Measurements from ENCODE around the gene GLS.

Gene GLS

DNA sequence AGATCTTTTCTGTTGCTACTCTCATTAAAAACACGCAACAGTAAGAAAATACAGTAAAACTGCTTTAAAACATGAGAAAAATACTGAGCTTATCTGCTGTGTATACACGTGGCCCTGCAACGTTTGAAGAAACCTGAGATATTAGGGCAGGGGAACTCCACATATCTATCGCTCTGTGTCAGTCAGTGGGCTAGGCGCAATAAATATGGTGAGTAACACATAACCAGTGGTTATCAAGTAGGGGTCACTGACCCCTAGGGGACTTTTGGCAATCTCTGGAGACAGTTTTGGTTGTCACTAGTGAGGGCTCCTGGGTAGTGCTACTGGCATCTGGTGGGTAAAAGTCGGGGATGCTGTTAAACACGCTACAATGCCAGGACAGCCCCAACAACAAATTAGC, 118.4 kb downstream of the GLS start:
- no peak for DNase-seq

DNA sequence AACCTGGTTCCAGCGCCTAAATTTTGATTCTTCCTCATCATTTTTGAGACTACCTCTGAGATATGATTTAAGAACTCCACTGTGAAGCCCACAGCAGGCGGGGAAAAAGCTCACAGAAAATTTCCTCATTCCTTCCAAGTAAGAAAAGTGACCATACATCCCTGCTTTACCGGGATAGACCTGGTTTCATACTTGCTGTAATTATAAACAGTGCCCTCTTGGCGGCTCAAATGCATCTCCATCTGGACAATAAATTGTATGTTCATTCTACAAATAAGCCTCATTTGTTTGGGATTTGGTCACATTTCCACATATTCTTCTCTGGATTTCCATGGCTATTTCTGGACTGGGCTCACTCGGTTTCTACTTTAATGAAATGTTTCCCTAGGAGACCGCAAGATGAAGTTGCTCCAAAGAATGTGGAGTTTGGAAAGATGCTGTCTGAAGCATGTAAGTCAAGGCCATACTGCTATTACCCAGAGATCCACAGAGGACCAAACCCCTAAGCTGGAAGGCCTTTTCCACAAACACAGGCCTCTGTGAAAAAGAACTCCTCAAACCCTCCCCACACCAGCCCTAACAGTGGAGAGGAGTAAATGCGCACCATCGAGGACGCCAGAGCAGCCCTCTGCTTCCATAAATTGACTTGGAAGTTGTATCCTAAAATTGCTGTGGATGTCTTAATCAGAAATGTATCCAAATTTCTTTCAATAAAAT, 119.5 kb downstream of the GLS start:
- DNase-seq = no peak

DNA sequence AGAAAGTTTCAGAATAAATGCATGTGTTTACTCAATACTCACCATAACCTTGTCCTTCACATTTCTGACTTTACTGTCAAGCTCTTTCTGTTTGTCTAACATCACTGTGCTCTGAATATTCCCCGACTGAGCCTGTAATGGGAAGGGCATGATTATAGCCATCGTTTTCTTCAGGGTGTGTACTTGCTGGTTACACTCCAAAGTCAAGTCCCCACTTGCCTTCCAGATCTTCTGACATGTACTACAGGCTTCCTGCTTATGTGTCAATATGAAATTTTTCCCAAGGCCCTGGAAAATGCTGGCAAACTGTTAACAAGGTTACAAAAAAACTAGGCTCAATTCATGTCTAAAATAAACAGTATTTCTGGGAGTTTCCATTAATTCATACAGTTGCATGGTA, 120.4 kb downstream of the GLS start:
- DNase-seq = no peak

DNA sequence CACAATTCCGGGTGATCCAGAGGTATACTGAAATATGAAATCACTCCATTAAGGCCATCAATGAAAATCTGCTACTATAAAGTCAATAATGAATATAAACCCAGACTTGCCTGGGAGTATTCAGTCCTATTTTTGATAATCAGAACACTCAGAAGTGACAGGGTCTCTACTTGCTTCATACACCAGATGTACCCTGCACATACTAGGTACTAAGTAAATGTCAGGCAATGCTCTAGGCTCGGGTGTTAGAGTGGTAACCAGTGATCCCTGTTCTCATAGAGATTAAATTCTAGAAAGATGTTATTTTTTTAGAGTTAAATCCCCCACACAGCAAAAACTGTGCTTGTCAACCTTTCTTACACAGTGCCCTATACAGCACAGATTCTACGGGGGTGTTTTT, 121.0 kb downstream of the GLS start:
- no peak for DNase-seq

DNA sequence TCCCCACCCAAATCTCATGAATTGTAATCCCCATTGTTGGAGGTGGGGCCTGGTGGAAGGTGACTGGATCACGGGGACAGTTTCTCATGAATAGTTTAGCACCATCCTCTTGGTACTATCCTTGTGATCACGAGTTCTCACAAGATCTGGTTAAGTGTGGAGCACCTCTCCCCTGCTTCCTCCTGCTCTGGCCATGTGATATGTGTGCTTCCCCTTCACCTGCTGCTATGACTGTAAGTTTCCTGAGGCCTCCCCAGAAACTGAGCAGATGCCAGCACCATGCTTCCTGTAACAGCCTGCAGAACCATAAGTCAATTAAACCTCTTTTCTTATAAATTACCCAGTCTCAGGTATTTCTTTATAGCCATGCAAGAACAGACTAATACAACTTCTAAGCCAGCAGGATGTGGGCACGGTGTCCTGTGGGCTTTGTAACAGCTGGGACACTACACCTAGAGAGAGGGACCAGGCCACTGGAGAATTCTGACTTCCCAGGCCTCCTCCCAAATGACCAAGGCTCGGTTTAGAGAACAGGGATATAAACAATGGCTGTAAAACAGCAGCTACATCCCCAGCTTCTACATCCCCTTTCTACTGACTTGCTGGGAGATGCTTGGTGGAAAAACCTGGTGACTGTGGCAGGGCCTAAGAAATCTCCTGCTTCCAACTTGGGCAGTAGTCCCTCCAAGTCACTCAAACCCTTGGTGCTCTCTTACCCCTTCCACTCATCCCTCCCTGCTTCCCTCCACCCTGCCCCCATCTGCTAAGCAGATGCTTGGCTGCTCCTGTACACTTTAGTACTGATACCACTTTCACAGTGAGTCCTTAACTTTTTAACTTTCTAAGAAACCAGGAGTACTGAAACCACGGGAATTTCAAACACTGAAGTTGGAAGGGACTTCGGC, 123.0 kb downstream of the GLS start:
- no peak for DNase-seq

DNA sequence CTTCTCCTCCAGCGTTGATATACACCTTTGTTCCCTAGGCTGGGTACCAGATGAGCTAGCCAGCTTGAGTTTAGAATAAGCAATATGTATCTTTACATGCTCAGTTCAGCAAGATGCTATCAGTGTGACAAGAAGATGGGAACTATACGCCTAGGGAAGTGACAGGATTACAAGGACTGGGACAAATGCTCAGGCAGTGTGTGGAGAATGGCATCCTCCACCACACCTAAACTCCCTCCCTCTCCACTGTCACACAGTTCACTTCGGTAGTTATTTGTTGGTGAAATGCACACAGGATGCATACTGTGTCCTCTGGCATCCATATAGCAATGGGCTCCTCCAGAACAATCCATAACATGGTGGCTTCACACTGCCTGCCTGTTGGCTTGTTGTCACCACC, 125.7 kb downstream of the GLS start:
- DNase-seq = no peak

DNA sequence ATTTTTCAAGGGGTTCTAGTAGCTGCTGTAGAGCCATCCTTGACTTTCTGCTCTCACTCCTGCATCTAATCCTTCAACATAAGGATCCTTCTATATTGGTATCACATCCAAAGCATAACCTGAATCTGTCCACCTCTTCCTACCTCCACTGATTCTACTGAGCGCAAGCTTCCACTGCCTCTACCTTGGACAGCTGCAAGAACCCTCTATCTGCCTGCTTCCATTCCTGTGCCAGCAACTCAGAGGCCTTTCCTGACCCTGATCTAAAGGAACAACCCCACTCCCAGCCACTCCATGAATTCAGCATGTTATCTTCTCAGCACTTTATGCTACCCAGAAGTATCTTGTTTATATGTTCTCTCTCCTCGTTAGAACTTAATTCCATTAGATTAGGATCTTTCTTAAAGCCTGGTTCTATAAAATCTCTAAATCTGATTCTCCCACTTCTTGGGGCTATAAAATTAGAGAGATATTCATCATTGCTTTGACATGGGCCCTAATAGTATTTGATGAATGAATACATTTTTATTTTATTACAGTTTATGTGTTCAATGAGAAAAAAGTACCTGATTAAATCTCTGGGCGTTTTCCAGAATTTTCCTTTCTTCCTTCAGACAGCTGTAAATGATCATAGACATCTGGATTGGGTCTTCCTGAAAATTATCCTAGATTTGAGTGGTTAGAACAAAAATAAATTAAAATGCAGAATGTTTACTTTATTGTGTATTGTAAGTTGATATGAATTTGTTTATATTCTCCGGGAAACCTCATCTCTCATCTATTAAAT, 126.6 kb downstream of the GLS start:
- no peak for DNase-seq

DNA sequence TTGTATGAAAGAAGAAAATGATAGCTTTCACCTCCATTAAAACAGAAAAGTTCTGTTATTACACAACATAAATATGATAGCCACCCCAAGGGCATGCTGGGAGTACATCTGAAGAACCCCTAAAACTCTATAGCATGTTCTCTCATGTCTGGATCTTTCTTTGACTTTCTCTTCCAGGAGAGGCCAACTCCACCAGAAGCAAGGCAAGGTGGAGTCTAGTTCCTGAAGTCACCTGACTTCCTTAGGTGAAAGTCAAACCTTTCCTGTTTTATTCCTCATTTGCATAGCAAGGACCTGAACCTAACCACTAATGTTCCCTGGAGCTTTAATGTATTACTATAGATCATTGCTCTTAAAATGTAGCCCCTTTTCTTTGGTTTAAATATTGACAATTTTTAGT, 127.7 kb downstream of the GLS start:
- no peak for DNase-seq

DNA sequence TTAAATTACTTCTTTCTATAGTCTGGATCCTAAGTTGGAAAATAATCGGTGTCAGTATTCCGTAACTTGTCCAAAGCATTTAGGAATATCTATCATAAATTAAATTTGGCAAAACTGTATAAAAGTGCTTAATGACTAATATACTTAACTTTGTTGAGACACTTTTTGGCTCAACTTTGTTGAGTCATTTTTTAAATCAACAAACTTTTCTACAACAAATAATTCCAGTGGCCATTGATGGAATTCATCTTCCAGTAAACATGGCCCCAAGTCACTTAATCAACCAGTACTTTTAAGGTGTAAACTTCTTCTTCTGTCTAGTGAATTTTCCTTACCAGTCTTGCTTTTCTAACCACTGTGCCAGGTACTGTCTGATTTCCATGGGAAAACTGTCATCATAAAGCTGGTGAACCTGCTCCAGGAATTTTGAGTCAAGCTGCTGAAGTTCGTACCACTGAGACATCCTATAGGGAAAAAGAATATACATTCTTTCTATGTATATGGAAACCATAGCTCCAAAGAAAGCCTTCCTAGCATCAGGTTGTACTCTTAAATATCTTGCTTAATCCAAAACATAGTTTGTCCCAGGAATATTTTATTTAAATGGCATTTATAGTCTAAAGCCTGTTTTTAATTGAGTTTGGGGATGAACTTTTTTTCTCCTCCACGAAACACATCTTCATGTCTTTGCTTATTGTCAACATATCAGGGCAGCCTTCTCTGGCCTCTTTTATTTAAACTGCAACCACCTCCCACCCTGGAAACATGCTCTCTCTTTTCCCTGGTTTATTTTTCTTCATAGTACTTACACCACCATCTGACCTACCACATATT, 129.1 kb downstream of the GLS start:
- DNase-seq = no peak

DNA sequence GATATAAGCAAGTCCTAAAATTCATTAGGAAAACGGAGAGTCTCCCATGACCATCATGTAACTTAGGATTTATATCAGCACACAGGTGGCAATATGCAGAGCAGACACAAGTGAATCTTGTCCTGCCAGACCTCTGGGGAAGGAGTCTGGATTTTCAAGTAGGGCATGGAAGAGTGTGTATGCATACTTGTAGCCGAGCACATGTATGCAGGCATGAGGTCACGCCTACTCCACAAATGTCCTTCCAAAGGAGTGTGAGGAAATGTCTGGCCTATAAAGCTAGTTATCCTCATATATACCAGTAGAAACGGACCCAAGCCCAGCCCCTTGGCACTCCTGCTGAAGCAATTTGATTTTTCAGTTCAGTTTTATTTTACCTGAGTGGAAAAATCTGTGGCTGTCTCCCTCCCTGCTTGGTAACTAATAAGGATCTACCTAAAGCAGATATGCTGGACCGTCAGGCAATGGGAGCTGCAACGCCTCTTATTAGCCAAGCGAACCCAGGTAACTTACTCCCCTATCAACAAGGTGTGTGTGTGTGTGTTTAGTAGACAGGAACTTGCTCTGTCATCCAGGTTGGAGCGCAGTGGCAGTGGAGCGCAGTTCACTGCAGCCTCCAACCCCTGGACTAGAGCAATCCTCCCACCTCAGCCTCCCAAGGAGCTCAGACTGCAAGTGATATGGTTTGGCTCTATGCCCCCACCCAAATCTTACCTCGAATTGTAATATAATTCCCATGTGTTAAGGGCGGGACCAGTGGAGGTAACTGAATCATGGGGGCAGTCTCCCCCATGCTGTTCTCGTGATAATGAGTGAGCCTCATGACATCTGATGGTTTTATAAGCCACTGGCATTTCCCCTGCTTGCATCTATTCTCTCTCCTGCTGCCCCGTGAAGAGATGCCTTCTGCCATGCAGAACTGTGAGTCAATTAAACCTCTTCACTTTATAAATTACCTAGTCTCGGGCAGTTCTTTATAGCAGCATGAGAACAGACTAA, 130.6 kb downstream of the GLS start:
- DNase-seq = no peak

DNA sequence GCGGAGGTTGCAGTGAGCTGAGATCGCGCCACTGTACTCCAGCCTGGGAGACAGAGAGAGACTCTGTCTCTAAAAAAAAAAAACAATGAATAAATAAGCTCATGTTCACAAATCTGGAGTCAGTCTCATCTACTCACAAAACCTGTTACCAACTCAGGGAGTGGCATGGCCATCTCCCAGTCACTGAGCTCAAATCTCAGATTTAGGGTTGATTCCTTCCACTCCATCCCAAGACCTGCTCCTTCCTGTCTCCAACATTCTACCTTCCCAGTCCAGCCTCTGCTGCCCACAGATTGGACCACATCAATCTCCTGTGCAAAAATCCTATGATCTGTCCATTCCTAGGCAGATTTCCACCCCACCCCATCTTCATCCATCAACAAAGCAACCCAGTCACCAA, 131.7 kb downstream of the GLS start:
- no peak for DNase-seq

DNA sequence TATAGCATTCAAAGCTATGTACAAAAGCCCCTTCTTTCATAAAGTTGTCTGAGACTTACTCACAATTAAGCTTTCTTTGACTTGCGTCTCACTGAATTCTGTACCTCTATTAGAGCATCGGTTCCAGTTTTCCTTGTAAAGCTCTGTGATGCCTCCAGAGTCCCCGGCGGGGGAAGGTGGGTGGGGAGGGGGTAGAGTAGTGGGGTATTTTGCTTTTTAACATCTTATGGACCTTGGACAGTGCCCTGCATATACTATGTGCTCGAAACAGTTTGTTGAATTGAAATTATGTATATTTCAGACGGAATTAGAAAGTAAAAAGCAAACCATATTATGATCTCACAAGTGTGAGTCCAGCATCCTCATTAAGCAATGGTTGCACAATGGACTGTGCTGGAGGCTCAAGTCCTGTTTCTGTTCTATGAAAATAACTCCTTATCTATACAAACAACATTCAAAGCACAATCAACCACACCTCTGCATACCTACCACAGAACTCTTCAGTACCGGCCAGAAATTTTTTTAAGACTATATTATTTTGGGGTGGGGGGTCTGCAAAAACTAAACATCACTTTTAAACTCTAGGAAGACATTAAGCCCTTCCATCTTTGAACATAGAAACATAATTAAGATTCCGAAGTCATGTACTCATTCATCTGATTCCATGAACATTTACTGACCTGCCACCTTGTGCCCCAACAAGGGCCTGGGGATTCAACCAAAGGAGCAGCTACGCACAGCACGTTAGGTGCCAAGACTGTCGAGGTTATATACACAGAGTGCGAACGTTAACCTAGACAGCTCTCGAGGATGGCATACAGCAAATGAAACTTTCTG, 132.4 kb downstream of the GLS start:
- peak in 1 of 2 experiments; percentile 32 for DNase-seq

DNA sequence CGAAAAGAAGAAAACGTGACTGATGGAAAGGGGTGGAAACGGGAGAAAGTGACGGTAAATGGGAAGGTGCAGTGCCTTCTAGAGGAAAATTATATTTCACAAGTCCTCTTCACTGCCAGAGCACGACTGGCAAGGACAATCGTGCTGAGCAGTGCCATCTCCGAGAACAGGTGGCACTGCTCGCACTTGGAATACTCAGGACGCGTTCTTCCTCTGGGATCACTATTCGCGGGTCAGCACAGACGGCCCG, 133.0 kb downstream of the GLS start:
- peak in 1 of 2 experiments; percentile 46 for DNase-seq

DNA sequence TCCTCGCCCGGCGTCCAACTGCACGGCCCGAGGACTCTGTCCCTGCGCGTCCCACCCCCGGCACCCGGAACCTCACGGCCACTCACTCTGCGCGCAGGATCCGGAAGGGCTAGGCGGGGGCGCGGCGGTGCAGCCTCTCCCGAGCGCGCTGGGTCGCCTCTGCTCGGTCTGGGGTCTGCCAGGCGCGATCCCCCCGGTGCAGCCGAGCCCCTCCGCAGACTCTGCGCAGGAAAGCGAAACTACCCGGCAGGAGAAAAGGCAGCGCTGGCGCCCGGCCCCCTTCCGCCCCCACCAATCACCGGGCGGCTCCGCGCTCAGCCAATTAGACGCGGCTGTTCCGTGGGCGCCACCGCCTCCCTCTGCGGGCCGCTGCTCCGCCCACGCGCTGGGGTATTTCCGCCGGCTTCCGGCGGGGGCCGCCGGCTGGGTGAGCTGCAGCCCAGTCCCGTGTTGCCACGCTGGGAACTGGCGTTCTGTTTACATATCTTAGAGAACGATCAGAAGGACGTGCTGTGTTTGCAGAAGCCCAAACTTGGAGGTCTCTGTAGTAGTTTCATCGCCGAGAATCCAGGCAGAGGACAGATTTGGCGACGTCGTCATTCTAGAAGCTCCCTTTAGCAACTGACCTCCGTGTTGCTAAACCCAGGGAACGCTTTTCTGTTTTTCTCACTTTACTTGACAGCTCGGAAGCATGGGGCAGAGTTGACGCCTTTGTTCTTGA, 133.5 kb downstream of the GLS start, which contains the start of gene STAT1:
TSS of gene STAT1 (minus strand) at position 240 of the 721 bp plus-strand sequence. CDS start 4,168 bp downstream, outside the sequence.
- peak; percentile 90 to 93 for DNase-seq

DNA sequence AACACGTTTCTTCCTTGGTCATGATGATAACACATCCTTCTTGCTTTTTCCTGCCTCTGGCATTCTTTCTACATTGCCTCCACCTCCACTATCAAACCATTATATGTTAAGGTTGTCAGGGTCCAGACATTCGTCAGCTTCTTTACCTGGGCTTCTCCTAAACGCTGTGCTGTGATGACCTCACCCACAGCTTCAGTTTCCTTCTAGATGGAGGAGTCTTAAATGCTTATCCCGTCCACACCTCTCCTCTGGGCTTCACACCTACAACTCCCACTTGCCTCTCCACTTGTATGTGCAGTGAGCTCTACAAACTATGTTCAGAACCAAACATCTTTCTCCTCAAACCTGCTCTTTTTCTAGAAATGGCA, 134.0 kb downstream of the GLS start:
- no peak for DNase-seq

All from NCI-H2081 (cell line).